Prostate gland (tissue), 2 donors: ENCODE measurements around the gene CCDC177. TPM values are rescaled to one million over a fixed set of nuclear protein-coding genes. Genes with fewer than 3 reads are reported as not detected.

Experiments
- DNase-seq: peaks from one replicate; pipeline ENCODE4 v3.0.0-alpha.2; 2019; ENCODE audit warnings: low spot score
- H3K27ac ChIP-seq, 2 donors: fragments of 200-600 bp; sonication (generic); 2 replicates each; pipeline ENCODE4 v1.5.1; 2017 to 2019
- H3K27me3 ChIP-seq: fragments of 200-600 bp; sonication (generic); replicated peaks from 2 replicates; pipeline ENCODE4 v1.5.1; 2019; ENCODE audit not compliant: insufficient read depth
- H3K36me3 ChIP-seq, 2 donors: fragments of 200-600 bp; sonication (generic); 1 replicate in 1 of 2; 2 replicates in 1 of 2; pipeline versions ENCODE4 v1.5.1 to v1.8.1; 2017 to 2019
- H3K4me1 ChIP-seq: fragments of 200-600 bp; sonication (generic); replicated peaks from 2 replicates; pipeline ENCODE4 v1.5.1; 2019
- H3K4me3 ChIP-seq, 2 donors: fragments of 200-600 bp; sonication (generic); 2 replicates each; pipeline ENCODE4 v1.5.1; 2017 to 2019
- H3K9me3 ChIP-seq: fragments of 200-600 bp; sonication (generic); 2 replicates; pipeline ENCODE4 v1.5.1; 2017
- CTCF ChIP-seq, 4 experiments: fragments of 200-600 bp in 2 of 4; fragments of 450-650 bp in 2 of 4; sonication (generic) in 2 of 4; IDR thresholded peaks; 1 replicate in 3 of 4; 2 replicates in 1 of 4; pipeline ENCODE4 v1.5.1; 2016 to 2019; ENCODE audit warnings: antibody characterized with exemption in 4 of 4, mild to moderate bottlenecking in 2 of 4, moderate library complexity in 2 of 4
- POLR2A ChIP-seq: fragments of 450-650 bp; IDR thresholded peaks from one replicate; pipeline ENCODE4 v1.6.1; 2016; ENCODE audit warnings: antibody characterized with exemption, mild to moderate bottlenecking
- POLR2AphosphoS5 ChIP-seq: sonication (generic); formaldehyde crosslinking; IDR thresholded peaks from one replicate; pipeline ENCODE4 v1.6.1; 2017; ENCODE audit warnings: antibody characterized with exemption
- WGBS: methylation state at CpG from one replicate; pipeline ENCODE4 v1.1.5; 2018; 5-methylcytosine and 5-hydroxymethylcytosine counted together
- intact Hi-C: fragments of 100-400 bp; cut with DNase I; formaldehyde crosslinking; loops from one replicate; pipeline ENCODE4 v1.14.2; 2022
- total RNA-seq, 2 donors: library from RNA; depleted of rRNA; stranded (reverse); fragments of >200 nt; gene quantifications; one replicate each; pipeline ENCODE4 v1.1.0, GENCODE V29; 2016

CCDC177 gene
- total RNA-seq, 2 donors from 2014 or later: 0.28 TPM; not detected in 1

- no peak for DNase-seq
- no peaks in the 10 kb centered on the region for H3K4me1 ChIP-seq
- intact Hi-C loops: no loop called here
- H3K27ac ChIP-seq: no peak overlapping the region
- TF ChIP-seq CTCF (IDR thresholded peaks at IDR 0.05) (peak in 2 of 4 experiments; percentile 28 to 37), POLR2A (no peak), POLR2AphosphoS5 (no peak)
- H3K9me3 ChIP-seq: no peaks in the 10 kb centered on the region
- no peaks in the 10 kb centered on the region for H3K36me3 ChIP-seq
- peaks cover 2% of the 10 kb centered on the region for H3K27me3 ChIP-seq
- WGBS: 18% methylated on average over 19 of the region's 46 CpGs
- no peak overlapping the region for H3K4me3 ChIP-seq
These were observed 26.8 kb downstream of the CCDC177 start for GRCh38 chr14:69547701-69548348.

GRCh38 chr14:69543341-69544115 is 31.1 kb downstream of the CCDC177 start:
- Histone ChIP-seq H3K4me3 (no peak overlapping the region), H3K36me3 (no peaks in the 10 kb centered on the region), H3K27me3 (peaks cover 2% of the 10 kb centered on the region), H3K27ac (no peak overlapping the region), H3K4me1 (no peaks in the 10 kb centered on the region), H3K9me3 (no peaks in the 10 kb centered on the region)
- no peak for DNase-seq
- 54% methylated on average over 11 of the region's 12 CpGs for WGBS
- TF ChIP-seq CTCF (IDR thresholded peaks at IDR 0.05): no peak
- TF ChIP-seq POLR2A: no peak
- TF ChIP-seq POLR2AphosphoS5: no peak
- intact Hi-C loops: no loop called here

GRCh38 chr14:69542311-69542710 is 32.4 kb downstream of the CCDC177 start:
- no peaks in the 10 kb centered on the region for H3K36me3 ChIP-seq
- DNase-seq: no peak
- no peak overlapping the region for H3K4me3 ChIP-seq
- H3K27ac ChIP-seq: no peak overlapping the region
- H3K27me3 ChIP-seq: peaks cover 2% of the 10 kb centered on the region
- H3K4me1 ChIP-seq: no peaks in the 10 kb centered on the region
- 65% methylated on average over 2 of the region's 2 CpGs for WGBS
- intact Hi-C loops: no loop called here
- no peak for TF ChIP-seq POLR2AphosphoS5
- no peak for TF ChIP-seq CTCF (IDR thresholded peaks at IDR 0.05)
- TF ChIP-seq POLR2A: no peak
- H3K9me3 ChIP-seq: no peaks in the 10 kb centered on the region

- H3K9me3 ChIP-seq: no peaks in the 10 kb centered on the region
- 39% methylated on average over 5 of the region's 5 CpGs for WGBS
- intact Hi-C loops: no loop called here
- no peaks in the 10 kb centered on the region for H3K4me1 ChIP-seq
- TF ChIP-seq POLR2A (no peak), CTCF (IDR thresholded peaks at IDR 0.05) (no peak), POLR2AphosphoS5 (no peak)
- no peak for DNase-seq
- H3K27me3 ChIP-seq: peaks cover 2% of the 10 kb centered on the region
- no peak overlapping the region for H3K27ac ChIP-seq
- no peaks in the 10 kb centered on the region for H3K36me3 ChIP-seq
- no peak overlapping the region for H3K4me3 ChIP-seq
These were observed 33.9 kb downstream of the CCDC177 start for GRCh38 chr14:69540654-69541335.
